Nephron (organoid): ENCODE measurements around the gene PWWP2A.
A peak's percentile ranks its signal among the peaks of the same experiment; 100 is the strongest.

ENCODE experiments used
- H3K27ac Mint-ChIP-seq, 3 experiments: 2 replicates each; pipeline ENCODE4 v1.8.0; 2020; ENCODE audit warnings: mixed read lengths in 3 of 3, mild to moderate bottlenecking in 2 of 3, moderate library complexity in 1 of 3
- H3K27me3 Mint-ChIP-seq: 2 replicates; pipeline ENCODE4 v1.8.0; 2021; ENCODE audit warnings: low read depth, mild to moderate bottlenecking, moderate library complexity, mixed read lengths
- H3K36me3 Mint-ChIP-seq: 2 replicates; pipeline ENCODE4 v1.8.0; 2020; ENCODE audit warnings: low read depth, mixed read lengths
- H3K4me1 Mint-ChIP-seq: 2 replicates; pipeline ENCODE4 v1.8.0; 2020; ENCODE audit warnings: mixed read lengths
- H3K4me3 Mint-ChIP-seq, 3 experiments: 2 replicates each; pipeline ENCODE4 v1.8.0; 2020; ENCODE audit warnings: mild to moderate bottlenecking in 3 of 3, mixed read lengths in 3 of 3, moderate library complexity in 2 of 3
- H3K9me3 Mint-ChIP-seq: 2 replicates; pipeline ENCODE4 v1.8.0; 2020; ENCODE audit warnings: mixed read lengths
- CTCF ChIP-seq, 3 experiments: fragments of 200-600 bp; sonication (generic); IDR thresholded peaks; one replicate each; pipeline ENCODE4 v1.5.0; 2021; ENCODE audit warnings: antibody characterized with exemption in 3 of 3; ENCODE audit not compliant: unreplicated experiment in 3 of 3

Gene PWWP2A

GRCh38 chr5:160048131-160048530, 71.1 kb downstream of the PWWP2A start:
- Mint-ChIP-seq H3K27ac (no peak overlapping the region), H3K4me3 (no peak overlapping the region), H3K27me3 (no peaks in the 10 kb centered on the region), H3K36me3 (peaks cover 76% of the 10 kb centered on the region), H3K4me1 (peaks cover 4% of the 10 kb centered on the region), H3K9me3 (no peaks in the 10 kb centered on the region)
- no peak for TF ChIP-seq CTCF (IDR thresholded peaks at IDR 0.05; ENCODE audit: unreplicated experiment in 3 of 3)

- Mint-ChIP-seq H3K27me3 (no peaks in the 10 kb centered on the region), H3K27ac (peak overlapping the region in 1 of 3 experiments; percentile 9), H3K36me3 (peaks cover 76% of the 10 kb centered on the region), H3K9me3 (no peaks in the 10 kb centered on the region), H3K4me3 (no peak overlapping the region), H3K4me1 (peaks cover 4% of the 10 kb centered on the region)
- no peak for TF ChIP-seq CTCF (IDR thresholded peaks at IDR 0.05; ENCODE audit: unreplicated experiment in 3 of 3)
These were observed 71.8 kb downstream of the PWWP2A start for GRCh38 chr5:160047423-160047822.

GRCh38 chr5:160044967-160045366, 74.3 kb downstream of the PWWP2A start:
- Mint-ChIP-seq H3K4me3 (no peak overlapping the region), H3K4me1 (peaks cover 4% of the 10 kb centered on the region), H3K36me3 (peaks cover 63% of the 10 kb centered on the region), H3K9me3 (no peaks in the 10 kb centered on the region), H3K27ac (no peak overlapping the region), H3K27me3 (no peaks in the 10 kb centered on the region)
- no peak for TF ChIP-seq CTCF (IDR thresholded peaks at IDR 0.05; ENCODE audit: unreplicated experiment in 3 of 3)

- peaks cover 4% of the 10 kb centered on the region for H3K4me1 Mint-ChIP-seq
- no peak for TF ChIP-seq CTCF (IDR thresholded peaks at IDR 0.05; ENCODE audit: unreplicated experiment in 3 of 3)
- peaks cover 60% of the 10 kb centered on the region for H3K36me3 Mint-ChIP-seq
- H3K4me3 Mint-ChIP-seq = no peak overlapping the region
- no peak overlapping the region for H3K27ac Mint-ChIP-seq
- no peaks in the 10 kb centered on the region for H3K27me3 Mint-ChIP-seq
- H3K9me3 Mint-ChIP-seq = no peaks in the 10 kb centered on the region
These were observed 74.9 kb downstream of the PWWP2A start for GRCh38 chr5:160044391-160044804.

GRCh38 chr5:160042671-160043070, 76.6 kb downstream of the PWWP2A start:
- Mint-ChIP-seq H3K27ac (no peak overlapping the region), H3K36me3 (peaks cover 60% of the 10 kb centered on the region), H3K27me3 (no peaks in the 10 kb centered on the region), H3K4me3 (no peak overlapping the region), H3K4me1 (peaks cover 4% of the 10 kb centered on the region), H3K9me3 (no peaks in the 10 kb centered on the region)
- TF ChIP-seq CTCF (IDR thresholded peaks at IDR 0.05; ENCODE audit: unreplicated experiment in 3 of 3) = no peak
